HL-60 (cell line): ENCODE data around the gene PPP1R12C.

Experiments used
- GABPA ChIP-seq: IDR thresholded peaks from 2 replicates; pipeline ENCODE4 v1.6.1; 2012; ENCODE audit warnings: low read depth
- POLR2AphosphoS5 ChIP-seq: IDR thresholded peaks from 2 replicates; pipeline ENCODE4 v1.6.1; 2012; ENCODE audit warnings: low read depth
- REST ChIP-seq: IDR thresholded peaks from 2 replicates; pipeline ENCODE4 v1.6.1; 2012; ENCODE audit warnings: low read depth; ENCODE audit not compliant: insufficient replicate concordance
- SPI1 ChIP-seq: IDR thresholded peaks from 2 replicates; pipeline ENCODE4 v1.6.1; 2012; ENCODE audit warnings: low read depth, mild to moderate bottlenecking, borderline replicate concordance
- TF ChIP-seq, protein P1 (sequence below): IDR thresholded peaks from one replicate; pipeline ENCODE4 v1.5.1; 2011; ENCODE audit warnings: low read length, control low read depth, inconsistent platforms; ENCODE audit not compliant: insufficient read depth

- TF ChIP-seq, protein P1, sequence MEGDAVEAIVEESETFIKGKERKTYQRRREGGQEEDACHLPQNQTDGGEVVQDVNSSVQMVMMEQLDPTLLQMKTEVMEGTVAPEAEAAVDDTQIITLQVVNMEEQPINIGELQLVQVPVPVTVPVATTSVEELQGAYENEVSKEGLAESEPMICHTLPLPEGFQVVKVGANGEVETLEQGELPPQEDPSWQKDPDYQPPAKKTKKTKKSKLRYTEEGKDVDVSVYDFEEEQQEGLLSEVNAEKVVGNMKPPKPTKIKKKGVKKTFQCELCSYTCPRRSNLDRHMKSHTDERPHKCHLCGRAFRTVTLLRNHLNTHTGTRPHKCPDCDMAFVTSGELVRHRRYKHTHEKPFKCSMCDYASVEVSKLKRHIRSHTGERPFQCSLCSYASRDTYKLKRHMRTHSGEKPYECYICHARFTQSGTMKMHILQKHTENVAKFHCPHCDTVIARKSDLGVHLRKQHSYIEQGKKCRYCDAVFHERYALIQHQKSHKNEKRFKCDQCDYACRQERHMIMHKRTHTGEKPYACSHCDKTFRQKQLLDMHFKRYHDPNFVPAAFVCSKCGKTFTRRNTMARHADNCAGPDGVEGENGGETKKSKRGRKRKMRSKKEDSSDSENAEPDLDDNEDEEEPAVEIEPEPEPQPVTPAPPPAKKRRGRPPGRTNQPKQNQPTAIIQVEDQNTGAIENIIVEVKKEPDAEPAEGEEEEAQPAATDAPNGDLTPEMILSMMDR, result no peak
- TF ChIP-seq REST (no peak), POLR2AphosphoS5 (no peak), GABPA (no peak), SPI1 (no peak)
Observed at GRCh38 chr19:55113570-55114039, 3.8 kb downstream of the PPP1R12C start.
